K562 (cell line): ENCODE results near the gene NAT8L. TPM values are rescaled to one million over a fixed set of nuclear protein-coding genes. Genes with fewer than 3 reads are reported as not detected.

ENCODE experiments used
- AFF1 ChIP-seq, 2 experiments: fragments of 450-650 bp; IDR thresholded peaks; 2 replicates each; pipeline ENCODE4 v1.6.1; 2018; ENCODE audit warnings: mild to moderate bottlenecking in 2 of 2, low read depth in 1 of 2; ENCODE audit not compliant: partially characterized antibody in 2 of 2
- DDX20 ChIP-seq: fragments of 450-650 bp; IDR thresholded peaks from 2 replicates; pipeline ENCODE4 v1.6.1; 2016; ENCODE audit warnings: missing genetic modification characterization, low read depth, mild to moderate bottlenecking, missing compliant biosample characterization, moderate library complexity
- HMBOX1 ChIP-seq: sonication (generic); IDR thresholded peaks from 2 replicates; pipeline ENCODE4 v1.6.1; 2016
- NFXL1 ChIP-seq: fragments of 450-650 bp; formaldehyde crosslinking; IDR thresholded peaks from 2 replicates; pipeline ENCODE4 v1.4.0; 2021; ENCODE audit warnings: mild to moderate bottlenecking
- PRPF4 ChIP-seq: fragments of 200-400 bp; formaldehyde crosslinking; IDR thresholded peaks from one replicate; pipeline ENCODE4 v1.6.1; 2017; ENCODE audit warnings: low read length, low read depth, mild to moderate bottlenecking; ENCODE audit not compliant: insufficient read depth, poor library complexity, severe bottlenecking
- SP2 ChIP-seq: IDR thresholded peaks from 2 replicates; pipeline ENCODE4 v1.6.1; 2011; ENCODE audit warnings: mild to moderate bottlenecking, low read depth, low read length, moderate library complexity; ENCODE audit not compliant: poor library complexity, severe bottlenecking; ENCODE audit errors: extremely low read depth
- SRSF3 ChIP-seq: fragments of 200-400 bp; formaldehyde crosslinking; IDR thresholded peaks from 2 replicates; pipeline ENCODE4 v1.6.1; 2016; ENCODE audit warnings: mild to moderate bottlenecking, low read length, moderate library complexity; ENCODE audit not compliant: insufficient read depth
- ZNF165 ChIP-seq: fragments of 250-450 bp; sonication (Bioruptor Pico); IDR thresholded peaks from 2 replicates; pipeline ENCODE4 v1.4.0; 2020; ENCODE audit warnings: borderline replicate concordance
- ZNF766 ChIP-seq: fragments of 200-800 bp; sonication (Bioruptor generic); conservative IDR thresholded peaks from 2 replicates; pipeline ENCODE4 v1.6.1; 2016; ENCODE audit warnings: missing genetic modification characterization, missing compliant biosample characterization
- polyA plus RNA-seq, 8 experiments: library from polyadenylated mRNA; depleted of rRNA in 4 of 8; stranded (reverse) in 5 of 8; unstranded in 3 of 8; fragments of >200 nt; fragmentation: Nextera tagmentation in 2 of 8; fragmentation: Illumina TruSeq in 1 of 8; extraction: Ambion mirVana in 2 of 8; extraction: Trizol in 1 of 8; gene quantifications; 2 replicates each; pipeline versions ENCODE4 v1.2.1 to v1.2.3, GENCODE V29; 2011 to 2014; ENCODE audit warnings: inconsistent platforms in 1 of 8, missing spikeins in 1 of 8
- total RNA-seq, 7 experiments: library from RNA; depleted of rRNA in 6 of 7; stranded (reverse); fragments of >200 nt in 6 of 7; fragmentation: Illumina TruSeq in 2 of 7; extraction: Trizol in 2 of 7; gene quantifications; 2 replicates each; pipeline versions ENCODE4 v1.2.1 to v1.2.3, GENCODE V29; 2011 to 2021; ENCODE audit warnings: low replicate concordance in 1 of 7

NAT8L gene
- total and polyA plus RNA-seq, 9 of the 15 experiments (the other 6 are each of a cell fraction or from before 2014, with no cell fraction given) = 0.06 to 11.0 (median 1.5) TPM

- TF ChIP-seq HMBOX1 (no peak), DDX20 (tag) (no peak), SRSF3 (no peak), ZNF766 (CRISPR knock-in tag) (no peak), PRPF4 (no peak), AFF1 (IDR thresholded peaks at IDR 0.05; ENCODE audit: low read depth in 1 of 2, partially characterized antibody in 2 of 2) (no peak), NFXL1 (CRISPR knock-in tag) (no peak), SP2 (no peak), ZNF165 (no peak)
Measured at GRCh38 chr4:2042947-2043395, 16.2 kb upstream of the NAT8L start (continued).
